GM03348 (cell line): ENCODE data around the gene TNRC6A.
"Not testable (repeated sequence)": the region's sequence is repeated elsewhere in the genome, so short reads cannot be mapped to it uniquely, and the experiment has no call there.

Experiments
- DNase-seq: peaks from one replicate; pipeline ENCODE4 v3.0.0; 2012; ENCODE audit warnings: low spot score

TNRC6A gene

GRCh38 chr16:24846548-24847357, 117.3 kb downstream of the TNRC6A start:
- no peak for DNase-seq

- DNase-seq, result no peak
Observed at GRCh38 chr16:24847358-24847664, 117.9 kb downstream of the TNRC6A start.

- peak; percentile 46 for DNase-seq
Observed at GRCh38 chr16:24848065-24848464, 118.6 kb downstream of the TNRC6A start.

- no peak for DNase-seq
Observed at GRCh38 chr16:24849641-24850040, 120.2 kb downstream of the TNRC6A start.

- no peak for DNase-seq
Observed at GRCh38 chr16:24850289-24850938, 121.0 kb downstream of the TNRC6A start.

GRCh38 chr16:24851700-24852099, 122.2 kb downstream of the TNRC6A start:
- DNase-seq, result no peak

GRCh38 chr16:24852281-24852721, 122.8 kb downstream of the TNRC6A start:
- no peak for DNase-seq

GRCh38 chr16:24853169-24853824, 123.8 kb downstream of the TNRC6A start:
- DNase-seq, result no peak

- peak; percentile 44 for DNase-seq
Observed at GRCh38 chr16:24853830-24854229, 124.4 kb downstream of the TNRC6A start.

- no peak for DNase-seq
Observed at GRCh38 chr16:24854607-24855171, 125.2 kb downstream of the TNRC6A start.

GRCh38 chr16:24855678-24856077, 126.2 kb downstream of the TNRC6A start:
- no peak for DNase-seq

- not testable (repeated sequence) for DNase-seq
Observed at GRCh38 chr16:24856871-24857270, 127.4 kb downstream of the TNRC6A start.

GRCh38 chr16:24858219-24859041, 129.0 kb downstream of the TNRC6A start:
- peak; percentile 70 for DNase-seq

- DNase-seq, result no peak
Observed at GRCh38 chr16:24861461-24861860, 132.0 kb downstream of the TNRC6A start.

- no peak for DNase-seq
Observed at GRCh38 chr16:24863582-24864437, 134.4 kb downstream of the TNRC6A start.

- DNase-seq, result no peak
Observed at GRCh38 chr16:24869033-24869432, 139.6 kb downstream of the TNRC6A start.

- DNase-seq, result no peak
Observed at GRCh38 chr16:24871891-24872290, 142.4 kb downstream of the TNRC6A start.

- DNase-seq, result no peak
Observed at GRCh38 chr16:24873028-24873427, 143.6 kb downstream of the TNRC6A start.

GRCh38 chr16:24875466-24875865, 146.0 kb downstream of the TNRC6A start:
- no peak for DNase-seq
